Measurements from ENCODE around the gene GPC6. TPM values are rescaled to one million over a fixed set of nuclear protein-coding genes. Genes with fewer than 3 reads are reported as not detected.

Gene GPC6
- total and polyA plus RNA-seq, 4 donors: 5.9 to 29.1 (median 18.2) TPM

- DNase-seq (ENCODE audit: low spot score): no peak
- H3K9me3 ChIP-seq (ENCODE audit: control insufficient read depth in 4 of 4, low read length in 3 of 4): no peaks in the 10 kb centered on the region
- H3K4me1 ChIP-seq (ENCODE audit: control insufficient read depth in 4 of 4, insufficient read depth in 4 of 4, low read length in 3 of 4): peaks cover 0 to 26% (median 16%) of the 10 kb centered on the region in 4 donors
- H3K27ac ChIP-seq (ENCODE audit: low read depth in 1 of 2, low read length in 2 of 2): no peak overlapping the region
- no peaks in the 10 kb centered on the region for H3K27me3 ChIP-seq (ENCODE audit: control insufficient read depth in 4 of 4, insufficient read depth in 4 of 4, low read length in 3 of 4)
- H3K4me3 ChIP-seq (ENCODE audit: low read depth in 1 of 3, low read length in 3 of 3): no peak overlapping the region
- TF ChIP-seq RAD21 (IDR thresholded peaks at IDR 0.05): peak in 1 of 2 donors; percentile 34
- no peak for TF ChIP-seq CTCF (IDR thresholded peaks at IDR 0.05; ENCODE audit: low read depth, low read length, missing input control)
- no peak for TF ChIP-seq MAX (IDR thresholded peaks at IDR 0.05)
- no peak for TF ChIP-seq TAF1 (conservative IDR thresholded peaks at IDR 0.05)
- no peak for TF ChIP-seq REST (IDR thresholded peaks at IDR 0.05)
- peak; percentile 18 for TF ChIP-seq ZBTB33 (IDR thresholded peaks at IDR 0.05)
- TF ChIP-seq NR2F2 (IDR thresholded peaks at IDR 0.05): no peak
- TF ChIP-seq FOXA2 (IDR thresholded peaks at IDR 0.05): no peak
- TF ChIP-seq ATF3 (IDR thresholded peaks at IDR 0.05): no peak
- peak; percentile 51 to 58 for TF ChIP-seq HNF4A (conservative IDR thresholded peaks at IDR 0.05)
- peak; percentile 8 to 32 for TF ChIP-seq RXRA (IDR thresholded peaks at IDR 0.05)
- TF ChIP-seq YY1 (IDR thresholded peaks at IDR 0.05): no peak
- no peak for TF ChIP-seq SP1 (IDR thresholded peaks at IDR 0.05)
- no peak for TF ChIP-seq FOXA1 (IDR thresholded peaks at IDR 0.05)
- no peak for TF ChIP-seq HNF4G (IDR thresholded peaks at IDR 0.05)
- no peak for TF ChIP-seq EGR1 (IDR thresholded peaks at IDR 0.05; ENCODE audit: low read depth in 2 of 2)
- TF ChIP-seq GABPA (IDR thresholded peaks at IDR 0.05 in 1 of 2, conservative IDR thresholded peaks at IDR 0.05 in 1 of 2): no peak
- peak in 1 of 2 donors; percentile 10 for TF ChIP-seq JUND (IDR thresholded peaks at IDR 0.05)
- 82% methylated on average over 1 of the region's 1 CpG for WGBS
- H3K9ac ChIP-seq (ENCODE audit: low read depth in 1 of 2, low read length in 2 of 2): no peak overlapping the region
- no peaks in the 10 kb centered on the region for H3K36me3 ChIP-seq (ENCODE audit: control insufficient read depth in 4 of 4, insufficient read depth in 3 of 4, low read depth in 1 of 4, low read length in 3 of 4)
These were observed 955.0 kb downstream of the GPC6 start for GRCh38 chr13:94181461-94182107.

Measured in liver (tissue), 9 donors.